Measurements from ENCODE around the gene RBM20.

The RBM20 gene

DNA sequence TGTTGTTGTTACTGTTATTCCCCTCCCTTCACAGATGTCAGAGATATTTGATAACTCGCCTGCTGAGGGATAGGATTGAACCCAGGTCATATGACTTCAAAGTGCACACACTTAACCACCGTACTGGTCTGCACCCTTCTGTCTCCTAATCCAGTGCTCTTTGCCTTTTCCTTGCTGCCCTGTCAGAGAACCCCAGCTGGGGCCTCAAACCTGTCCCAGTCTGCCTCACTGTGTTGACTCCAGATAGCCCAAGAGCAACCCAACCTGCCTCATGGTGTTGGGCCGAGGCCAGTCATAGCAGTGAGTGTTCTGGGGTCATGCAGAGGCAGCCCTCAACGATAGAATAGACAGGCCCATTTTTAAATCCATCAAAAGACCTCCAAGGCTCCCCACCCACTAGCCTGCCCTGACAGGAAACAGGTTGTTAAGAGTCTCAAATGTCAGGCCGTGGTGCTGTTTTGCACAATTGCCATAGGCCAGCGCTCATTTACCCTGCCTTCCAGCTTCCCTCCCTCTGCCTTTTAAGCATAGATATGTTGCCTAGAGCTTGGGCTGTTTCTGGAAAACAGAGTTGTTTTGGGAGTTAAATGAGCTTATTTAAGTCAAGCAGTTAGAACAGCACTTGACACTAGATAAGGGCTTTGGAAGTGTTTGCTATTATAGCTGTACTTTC, 190.6 kb downstream of the RBM20 start:
- DNase-seq (ENCODE audit: low read depth), result no peak

DNA sequence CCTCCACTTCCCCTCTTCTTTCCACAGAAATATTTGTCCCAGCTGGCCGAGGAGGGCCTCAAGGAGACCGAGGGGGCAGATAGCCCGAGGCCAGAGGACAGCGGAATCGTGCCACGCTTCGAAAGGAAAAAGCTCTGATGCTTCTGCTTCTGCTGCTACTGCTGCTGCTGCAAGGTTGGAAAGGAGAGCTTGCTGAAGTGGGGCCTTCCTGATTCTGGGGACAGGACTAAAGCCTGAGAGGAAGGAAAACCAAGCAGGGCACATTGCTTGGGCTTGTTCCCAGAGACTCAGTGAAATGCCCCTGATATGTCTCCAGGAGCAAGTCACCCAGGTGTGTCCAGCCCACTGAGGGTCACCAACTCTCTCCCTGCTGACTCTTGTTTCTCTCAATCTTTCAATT, 191.7 kb downstream of the RBM20 start:
- no peak for DNase-seq (ENCODE audit: low read depth)

DNA sequence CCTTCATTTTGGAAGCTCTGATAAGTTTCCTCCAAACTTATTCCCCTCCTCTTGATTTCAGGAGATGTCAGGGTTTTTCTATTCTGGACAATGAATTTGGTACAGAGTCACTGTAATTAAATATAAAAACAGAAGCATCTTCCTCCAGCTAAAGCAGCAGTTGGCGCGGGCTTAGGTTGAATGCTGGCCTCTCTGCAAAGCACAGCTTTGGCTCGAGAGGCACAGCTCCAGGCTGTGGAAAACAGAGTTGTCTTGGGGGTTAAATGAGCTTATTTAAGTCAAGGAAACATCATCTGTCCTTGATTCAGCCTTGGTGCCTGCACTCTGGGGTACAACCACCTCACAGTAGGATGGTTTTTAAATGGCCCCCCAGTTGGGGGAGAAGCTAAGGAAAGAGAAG, 192.6 kb downstream of the RBM20 start:
- DNase-seq (ENCODE audit: low read depth), result no peak

DNA sequence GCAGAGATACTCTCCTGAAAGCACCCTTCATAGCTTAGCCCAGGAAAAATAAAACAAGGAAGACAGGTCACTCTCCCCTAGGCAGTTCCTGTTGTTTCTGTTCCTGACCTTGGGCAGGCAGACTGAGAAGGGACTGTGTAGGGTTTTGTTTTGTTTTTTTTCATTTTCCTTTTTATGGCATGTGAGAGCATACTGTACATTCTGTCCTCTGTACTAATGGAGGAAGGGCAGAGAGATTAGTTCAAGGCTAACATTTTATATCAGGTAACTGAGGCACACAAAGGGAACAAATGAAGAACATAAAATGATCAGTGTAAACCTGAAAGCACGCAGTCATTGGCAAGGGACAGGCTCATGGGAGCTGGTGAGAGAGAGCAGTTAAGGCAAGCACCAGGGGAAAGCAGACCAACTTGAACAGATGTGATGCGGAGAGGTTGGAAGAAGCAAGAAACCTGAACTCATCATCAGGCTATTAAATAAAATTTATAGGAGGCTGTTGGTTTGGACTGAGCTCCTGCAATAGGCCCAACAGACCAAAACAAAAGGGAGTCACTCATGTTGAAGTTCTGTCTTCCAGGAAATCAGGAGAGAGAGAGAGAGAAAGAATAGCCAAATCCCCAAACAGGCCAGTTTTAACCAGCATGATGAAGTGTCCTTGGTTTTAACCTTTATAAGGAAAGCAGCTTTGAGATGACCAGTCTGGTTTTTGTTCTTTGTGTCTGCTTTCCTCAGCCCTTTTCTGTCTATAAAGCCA, 193.5 kb downstream of the RBM20 start:
- DNase-seq (ENCODE audit: low read depth), result no peak

DNA sequence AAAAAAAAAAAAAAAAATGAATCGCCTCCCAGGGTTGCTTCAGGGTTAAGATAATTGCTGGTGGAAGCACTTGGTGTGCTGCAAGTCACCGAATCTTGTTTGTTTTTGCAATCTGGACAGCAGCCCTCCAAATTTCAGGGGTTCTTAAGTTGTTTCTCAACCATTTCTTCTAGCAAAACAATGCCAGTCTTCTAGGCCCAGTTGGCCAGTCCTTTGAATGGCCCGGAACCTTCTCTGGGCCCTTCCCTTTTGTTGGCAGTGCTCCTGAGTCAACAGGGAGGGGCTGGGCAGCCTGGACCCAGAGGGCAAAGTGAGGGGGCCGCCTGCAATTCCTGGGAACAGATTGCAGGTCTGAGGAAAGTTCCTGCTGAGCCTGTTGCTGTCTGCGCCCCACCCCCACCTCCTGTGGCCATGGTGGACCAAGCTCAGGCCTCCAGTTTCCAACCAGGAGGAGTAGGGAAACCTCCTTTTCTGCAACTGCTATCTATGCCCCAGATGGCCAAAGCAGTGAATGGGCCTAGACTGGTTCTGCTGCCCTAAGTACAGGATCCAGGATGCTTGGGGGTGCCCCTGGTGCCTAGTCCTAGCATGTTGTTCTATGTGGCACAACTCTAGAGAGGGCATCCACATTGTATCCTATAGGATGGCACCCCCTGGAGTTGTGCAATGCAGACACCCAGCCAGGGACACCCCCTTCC, 196.2 kb downstream of the RBM20 start:
- DNase-seq (ENCODE audit: low read depth), result no peak

DNA sequence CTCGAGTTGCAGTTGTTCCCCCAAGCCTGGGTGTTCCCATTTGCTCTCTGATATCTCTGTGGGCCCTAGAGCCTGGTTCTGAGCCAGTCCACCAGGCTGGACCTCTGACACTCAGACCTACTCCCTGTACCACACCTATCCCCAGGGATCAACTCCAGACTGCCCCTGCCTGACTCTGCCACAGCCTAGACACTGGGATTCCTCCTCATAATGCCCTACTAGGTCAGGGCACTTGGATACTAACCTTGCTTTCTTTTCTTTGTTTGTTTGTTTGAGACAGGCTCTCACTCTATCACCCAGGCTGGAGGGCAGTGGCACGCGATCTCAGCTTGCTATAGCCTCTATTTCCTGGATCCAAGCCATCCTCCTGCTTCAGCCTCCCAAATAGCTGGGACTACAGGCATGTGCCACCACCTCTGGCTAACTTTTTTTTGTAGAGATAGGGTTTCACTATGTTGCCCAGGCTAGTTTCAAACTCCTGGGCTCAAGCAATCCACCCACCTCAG, 196.8 kb downstream of the RBM20 start:
- DNase-seq (ENCODE audit: low read depth), result no peak

DNA sequence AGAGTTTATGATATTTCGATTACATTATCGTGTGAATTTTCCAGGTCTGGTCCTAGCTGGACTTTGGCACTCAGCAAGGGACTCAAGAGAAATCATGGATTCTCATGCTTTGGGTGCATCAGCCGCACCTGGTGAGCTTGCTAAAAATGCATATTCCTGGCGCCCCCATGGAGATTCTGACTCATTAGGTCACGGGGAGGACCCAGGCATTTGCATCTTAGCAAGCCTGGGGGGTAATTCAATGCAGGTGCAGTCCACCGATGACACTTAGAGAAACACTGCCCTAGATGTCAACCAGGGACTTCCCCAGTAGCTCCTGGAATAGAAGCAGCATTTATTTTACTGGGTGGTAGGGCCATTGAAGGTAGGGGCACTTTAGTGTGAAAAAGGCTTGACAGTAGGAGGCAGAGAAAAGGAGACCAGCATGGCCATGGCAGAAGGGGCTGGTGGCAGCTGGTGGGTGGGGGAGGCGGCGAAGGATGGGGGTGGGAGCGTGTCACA, 197.7 kb downstream of the RBM20 start:
- DNase-seq (ENCODE audit: low read depth), result no peak

DNA sequence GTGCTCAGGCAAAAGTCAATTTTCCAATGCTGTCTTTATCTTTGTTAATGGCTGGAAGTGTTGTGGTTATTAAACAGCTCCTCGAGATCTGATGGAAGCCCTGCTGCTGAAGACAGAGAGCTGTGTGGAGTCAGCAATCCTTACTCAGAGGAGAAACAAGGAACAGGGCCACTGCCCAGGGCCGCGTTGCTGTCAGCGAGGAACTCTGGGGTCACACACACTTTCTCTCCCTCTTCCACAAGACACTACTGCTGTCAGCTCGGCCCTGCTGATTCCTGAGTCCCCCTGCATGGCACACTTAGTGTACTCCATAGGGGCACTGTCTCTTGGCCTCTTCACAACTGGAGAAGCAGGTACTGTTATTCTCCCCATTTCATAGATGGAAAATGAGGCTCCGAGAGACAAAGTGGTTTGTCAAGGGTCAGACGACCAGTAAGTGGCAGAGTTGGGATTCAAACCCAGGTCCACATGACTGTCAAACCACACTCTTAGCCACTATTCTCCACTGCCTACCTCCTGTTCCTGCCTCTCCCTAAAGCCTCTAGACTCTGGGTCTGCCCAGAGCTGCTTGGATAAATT, 198.3 kb downstream of the RBM20 start:
- no peak for DNase-seq (ENCODE audit: low read depth)

DNA sequence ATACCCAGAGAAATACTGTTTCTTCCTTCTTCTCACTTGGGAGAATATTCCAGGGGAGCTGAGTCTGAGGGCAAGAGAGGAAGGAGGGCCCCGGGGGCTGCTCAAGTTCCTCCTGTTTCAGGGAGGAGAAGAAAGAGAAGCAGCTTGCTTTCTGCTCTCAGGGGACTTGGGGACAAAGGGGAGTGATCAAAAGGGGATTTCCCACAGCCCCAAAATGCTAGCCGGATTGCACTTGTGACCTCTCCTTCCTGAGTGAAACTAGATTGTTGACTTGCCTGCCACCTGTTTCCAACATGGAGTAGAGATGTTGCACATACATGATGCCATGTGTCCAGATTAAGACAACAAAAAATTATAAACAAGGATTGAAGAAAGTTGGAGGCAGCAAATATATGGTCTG, 198.9 kb downstream of the RBM20 start:
- no peak for DNase-seq (ENCODE audit: low read depth)

DNA sequence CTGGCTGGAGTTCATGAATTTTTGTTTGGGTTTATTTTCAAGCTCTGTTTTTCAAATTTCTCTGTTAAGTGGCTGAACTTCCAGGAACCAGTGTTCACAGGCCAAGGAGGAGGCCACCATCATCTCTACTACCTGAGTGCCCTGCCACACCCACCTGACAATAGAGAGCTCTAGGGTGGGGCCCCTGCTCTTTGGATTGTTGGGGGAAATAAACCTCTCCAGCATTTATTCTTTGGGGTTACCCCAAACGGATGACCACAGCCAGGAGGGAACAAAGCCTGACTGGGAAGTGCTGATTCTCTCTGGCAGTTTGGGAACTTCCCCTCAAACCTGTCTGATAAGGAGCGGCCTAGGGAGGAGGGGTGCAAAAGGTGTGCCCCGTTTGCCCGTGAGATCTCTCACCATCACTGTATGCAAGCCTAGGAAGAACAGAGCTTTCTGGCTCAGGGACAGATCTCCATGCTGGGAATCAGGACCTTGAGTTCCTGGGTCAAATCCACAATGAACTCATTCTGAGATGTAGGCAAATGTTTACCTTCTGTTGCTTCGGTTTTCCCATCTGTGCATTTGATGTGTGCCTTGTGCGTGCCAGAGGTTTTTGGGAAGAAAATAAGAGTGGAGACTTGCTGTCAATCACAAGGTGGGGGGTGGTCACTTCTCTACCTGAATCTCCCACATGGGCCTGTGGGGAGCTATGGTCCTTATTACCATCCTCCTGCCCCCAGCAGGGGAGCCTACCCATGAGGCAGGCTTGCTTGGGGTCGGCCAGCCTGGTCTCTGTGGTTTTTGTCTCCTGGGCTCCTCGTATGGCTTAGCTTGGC, 199.9 kb downstream of the RBM20 start:
- DNase-seq (ENCODE audit: low read depth), result no peak

DNA sequence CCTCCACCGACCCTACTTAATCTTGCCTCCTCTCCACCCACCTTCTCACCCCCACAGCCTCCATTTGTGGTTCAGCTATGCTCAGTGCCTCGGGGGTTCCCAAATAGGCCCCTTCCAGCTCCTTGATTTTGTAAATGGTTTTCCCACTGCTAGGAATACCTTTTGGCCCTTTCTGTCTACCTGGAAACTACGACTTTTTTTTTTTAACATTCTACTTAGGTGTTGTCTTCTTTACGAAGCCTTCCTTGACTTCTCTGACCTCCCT, 200.4 kb downstream of the RBM20 start:
- no peak for DNase-seq (ENCODE audit: low read depth)

DNA sequence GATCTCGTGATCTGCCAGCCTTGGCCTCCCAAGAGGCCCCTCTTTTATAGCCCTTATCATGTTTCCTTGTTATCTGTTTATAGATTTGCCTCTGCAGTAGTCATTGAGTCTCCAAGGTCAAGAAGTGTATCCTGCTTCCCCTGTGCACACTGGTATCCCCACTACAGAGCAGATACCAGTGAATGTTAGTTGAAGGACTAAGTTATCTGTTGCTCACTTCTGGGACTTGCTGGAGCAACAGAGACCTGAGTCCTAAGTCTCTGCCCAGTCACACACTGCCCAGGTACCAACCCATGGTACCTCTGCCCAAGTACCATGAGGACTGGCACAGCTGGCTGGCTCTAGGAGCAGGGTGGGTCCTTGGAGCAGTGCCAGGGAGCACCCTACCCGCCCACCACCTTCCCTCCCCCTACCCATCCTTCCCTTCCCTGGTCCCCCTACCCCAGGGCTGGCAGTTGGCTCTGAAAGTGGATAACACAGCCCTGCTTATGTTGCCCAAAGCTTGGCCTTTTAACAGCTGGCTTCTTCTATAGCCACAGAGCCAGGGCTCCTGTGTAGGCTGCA, 201.1 kb downstream of the RBM20 start:
- no peak for DNase-seq (ENCODE audit: low read depth)

DNA sequence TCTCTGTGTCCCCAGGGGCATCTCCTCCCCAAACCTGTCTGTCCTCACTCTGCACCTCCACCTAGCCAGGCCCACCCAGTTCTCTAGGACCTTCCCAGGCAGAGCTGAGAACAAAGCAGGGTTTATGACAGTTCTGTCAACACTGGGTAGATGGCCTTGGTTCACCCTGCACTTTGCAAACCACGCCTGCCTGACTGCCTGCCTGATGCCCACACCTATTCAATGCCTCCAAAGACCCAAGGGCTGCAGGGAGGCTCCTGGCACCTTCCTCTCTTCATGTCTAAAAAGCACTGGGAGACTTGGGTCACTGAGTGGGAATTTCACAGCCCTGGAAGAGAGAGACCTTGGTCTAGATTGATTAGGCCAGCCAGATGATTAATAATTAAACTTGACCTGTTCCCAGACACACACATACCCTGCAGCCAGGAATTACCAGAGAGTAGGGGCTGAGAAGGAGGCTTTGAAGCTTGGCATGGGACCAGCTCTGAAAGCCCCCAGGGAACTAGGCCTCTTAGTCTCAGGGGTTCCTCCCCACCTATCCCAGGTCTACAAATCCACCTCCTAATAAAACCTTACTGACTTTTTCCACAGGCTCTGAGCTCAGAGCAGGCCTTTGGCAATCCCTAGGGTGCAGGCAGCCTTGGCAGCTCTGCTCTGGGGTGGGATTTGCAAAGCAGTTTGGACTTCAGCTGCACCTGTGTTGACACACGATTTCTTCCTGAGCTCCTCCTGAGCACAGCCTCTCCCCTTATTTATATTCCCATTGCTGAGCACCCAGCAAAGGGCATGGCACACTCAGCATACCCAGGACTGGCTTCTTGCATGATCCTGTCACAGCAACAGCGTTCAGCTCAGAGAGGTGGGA, 201.9 kb downstream of the RBM20 start:
- DNase-seq (ENCODE audit: low read depth), result no peak

DNA sequence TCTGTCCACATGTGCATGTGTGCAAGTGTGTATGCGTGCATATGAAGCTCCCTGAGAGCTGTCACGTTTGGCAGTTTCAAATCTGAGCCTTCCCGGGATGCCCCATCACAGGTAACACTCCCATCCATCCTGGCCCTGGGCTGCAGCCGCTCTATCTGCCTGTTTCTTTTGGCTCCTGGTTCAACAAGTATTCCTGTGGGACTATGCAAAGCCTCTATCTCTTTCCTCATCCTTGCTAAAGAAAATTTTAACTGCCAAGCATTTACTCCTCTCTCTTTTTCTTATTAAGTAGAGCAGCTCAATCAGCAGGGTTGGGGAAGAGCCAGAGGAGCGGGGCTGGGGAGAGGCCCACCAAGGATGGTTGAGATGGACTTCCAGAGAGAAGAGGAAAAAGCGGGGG, 203.2 kb downstream of the RBM20 start:
- no peak for DNase-seq (ENCODE audit: low read depth)

DNA sequence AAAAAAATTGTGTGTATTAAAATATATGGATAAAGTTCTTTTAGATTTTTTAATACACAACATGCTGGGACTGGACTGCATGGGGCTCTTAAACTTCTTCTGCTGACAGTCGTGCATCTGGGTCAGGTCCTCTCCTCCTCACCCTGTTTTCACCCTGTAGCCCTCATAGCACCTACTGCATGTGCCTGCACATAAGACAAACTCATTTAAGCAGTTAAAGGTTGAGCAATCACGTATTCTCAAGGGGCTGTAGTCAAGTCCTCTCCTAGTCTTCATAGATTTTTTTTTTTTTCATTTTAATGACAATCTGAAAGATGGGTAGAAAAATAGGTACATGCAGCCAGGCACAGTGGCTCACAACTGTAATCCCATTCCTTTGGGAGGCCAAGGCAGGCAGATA, 204.0 kb downstream of the RBM20 start:
- no peak for DNase-seq (ENCODE audit: low read depth)

DNA sequence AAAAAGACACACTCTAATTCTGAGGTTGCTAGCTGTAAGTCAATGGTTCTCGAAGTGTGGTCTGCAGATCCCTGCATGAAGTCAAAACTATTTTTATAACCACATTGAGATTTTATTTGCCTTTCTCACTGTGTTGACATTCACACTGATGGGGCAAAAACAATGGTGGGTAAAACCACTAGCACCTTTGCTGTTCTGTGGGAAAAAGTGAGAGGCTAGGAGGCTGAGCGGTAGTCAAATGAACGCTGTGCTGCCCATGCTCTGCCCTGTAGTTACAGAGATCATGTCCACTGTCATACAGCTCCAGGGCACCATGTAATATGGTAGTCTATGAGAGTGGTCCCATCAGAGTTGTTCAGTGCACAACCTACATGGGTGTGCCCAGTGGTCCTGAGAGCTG, 206.0 kb downstream of the RBM20 start:
- DNase-seq (ENCODE audit: low read depth), result no peak

DNA sequence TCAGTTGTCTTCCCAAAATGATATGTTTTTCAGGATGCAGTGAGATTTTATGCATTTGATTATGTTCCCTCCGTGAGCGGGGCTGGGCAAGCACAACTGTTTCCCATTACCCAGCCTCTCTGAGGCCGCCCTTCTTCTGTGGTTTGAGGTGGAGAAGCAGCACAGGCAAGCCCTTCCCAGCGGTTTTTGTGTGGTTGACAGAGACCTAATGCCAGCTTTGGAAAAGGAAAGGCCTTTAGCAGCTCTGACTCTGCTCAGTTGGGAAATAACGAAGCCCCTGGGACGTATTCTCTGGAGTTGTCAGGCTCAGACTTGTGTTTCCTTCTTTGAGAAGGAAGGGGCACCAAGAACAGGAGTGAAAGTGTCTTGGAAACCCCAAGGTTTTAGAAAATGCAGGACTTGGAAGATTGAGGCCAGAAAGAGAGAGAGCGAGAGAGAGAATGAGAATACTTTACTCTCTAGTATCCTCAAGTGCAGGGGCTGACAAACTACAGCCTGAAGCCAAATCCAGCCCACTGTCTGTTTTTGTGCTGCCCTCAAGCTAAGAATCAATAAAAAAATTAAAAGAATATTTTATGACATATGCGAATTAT, 207.0 kb downstream of the RBM20 start:
- no peak for DNase-seq (ENCODE audit: low read depth)

DNA sequence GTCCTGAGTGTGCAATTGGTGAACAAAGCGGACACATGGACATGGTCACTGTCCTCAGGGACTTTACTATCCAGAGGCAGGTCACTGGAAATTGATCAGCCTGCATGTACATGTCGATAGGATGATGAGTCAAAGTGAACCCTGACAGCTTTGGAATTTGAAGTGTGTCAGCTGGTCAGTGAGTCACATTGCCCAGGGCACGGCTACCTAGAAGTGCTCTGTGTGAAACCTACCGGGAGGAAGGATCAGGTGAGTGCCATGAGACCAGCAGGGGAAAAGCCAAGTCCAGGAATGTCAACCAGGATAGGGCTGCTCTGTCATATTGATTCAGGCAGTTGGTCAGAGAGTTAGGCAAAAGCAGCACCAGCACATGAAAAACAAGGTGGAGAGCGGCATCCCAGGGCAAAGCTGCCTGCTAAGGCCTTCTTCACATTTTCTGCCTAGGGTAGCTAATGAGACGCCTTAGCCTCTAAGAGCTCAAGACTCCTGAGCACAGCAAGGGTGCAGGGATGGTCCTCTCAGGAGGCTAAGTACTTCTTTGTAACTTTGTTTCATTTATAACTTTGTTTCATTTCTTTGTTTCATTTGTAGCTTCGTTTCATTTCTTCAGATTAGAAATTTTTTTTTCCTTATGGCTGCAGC, 208.2 kb downstream of the RBM20 start:
- DNase-seq (ENCODE audit: low read depth), result no peak

DNA sequence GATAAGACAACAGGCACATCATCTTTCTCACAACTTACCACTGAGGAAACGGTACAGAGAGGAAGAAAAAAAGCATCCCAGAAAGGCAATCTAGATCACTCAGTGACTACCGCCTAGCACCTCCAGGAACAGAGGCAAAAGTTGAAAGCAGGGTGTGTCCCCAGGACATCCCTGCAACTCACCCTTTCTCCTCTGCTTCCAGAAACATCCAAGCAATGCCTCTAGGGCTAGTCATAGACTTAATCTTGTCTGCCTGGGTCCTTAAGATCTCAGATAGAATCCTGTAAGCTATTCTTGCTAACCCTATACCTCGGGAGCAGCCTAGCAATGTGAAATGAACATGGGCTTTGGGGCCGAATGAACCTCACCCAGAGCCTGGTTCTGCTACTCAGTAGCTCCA, 208.8 kb downstream of the RBM20 start:
- DNase-seq (ENCODE audit: low read depth), result no peak

All from fibroblast of the conjunctiva (primary cell).